Mucosa of descending colon (tissue), 3 donors: Measurements from ENCODE around the gene OR52E2. TPM values are rescaled to one million over a fixed set of nuclear protein-coding genes. Genes with fewer than 3 reads are reported as not detected.

ENCODE experiments used
- ATAC-seq: fragments of 200-7000 bp; cut with Tn5 transposase; one replicate; pipeline ENCODE4 v1.9.1; 2020; ENCODE audit warnings: mild to moderate bottlenecking, moderate library complexity
- DNase-seq, 3 donors: peaks; one replicate each; pipeline ENCODE4 v3.0.0-alpha.2; 2020
- H3K36me3 ChIP-seq: fragments of 200-600 bp; one replicate; pipeline ENCODE4 v1.8.0; 2021; ENCODE audit warnings: low read depth, mild to moderate bottlenecking
- H3K4me1 ChIP-seq: fragments of 200-600 bp; one replicate; pipeline ENCODE4 v1.8.0; 2021; ENCODE audit warnings: low read depth, mild to moderate bottlenecking
- H3K4me3 ChIP-seq: fragments of 200-600 bp; one replicate; pipeline ENCODE4 v1.8.0; 2021; ENCODE audit warnings: mild to moderate bottlenecking
- H3K9me3 ChIP-seq: fragments of 200-600 bp; one replicate; pipeline ENCODE4 v1.8.0; 2021; ENCODE audit warnings: mild to moderate bottlenecking
- intact Hi-C, 2 donors: fragments of 100-400 bp; cut with DNase I in 1 of 2; cut with micrococcal nuclease in 1 of 2; formaldehyde crosslinking; loops; one replicate each; pipeline versions ENCODE4 v1.11.0 to v1.11.1; 2022; cut with DNase I, micrococcal nuclease
- total RNA-seq, 3 donors: library from RNA; stranded (reverse); fragmentation: NEBNext Ultra II Directional in 2 of 3; extraction: Animal tissue kit (Norgen Biotek cat#: 25700) in 2 of 3; gene quantifications; one replicate each; pipeline versions ENCODE4 v1.2.1 to v1.2.4, GENCODE V29; 2021 to 2023
- TF ChIP-seq, protein P1 (sequence below): fragments of 200-600 bp; IDR thresholded peaks from one replicate; pipeline ENCODE4 v1.8.0; 2022; ENCODE audit warnings: antibody characterized with exemption, mild to moderate bottlenecking
- donor health status: DM: no; HTN: no; CAD: no; lungs with moderate emphysema.
- donor health status: DM: no; HTN: no; CAD: no.
- donor health status: DM: no; HTN: yes; CAD: no.

The OR52E2 gene
- total RNA-seq, 3 donors from 2014 or later = not detected

DNA sequence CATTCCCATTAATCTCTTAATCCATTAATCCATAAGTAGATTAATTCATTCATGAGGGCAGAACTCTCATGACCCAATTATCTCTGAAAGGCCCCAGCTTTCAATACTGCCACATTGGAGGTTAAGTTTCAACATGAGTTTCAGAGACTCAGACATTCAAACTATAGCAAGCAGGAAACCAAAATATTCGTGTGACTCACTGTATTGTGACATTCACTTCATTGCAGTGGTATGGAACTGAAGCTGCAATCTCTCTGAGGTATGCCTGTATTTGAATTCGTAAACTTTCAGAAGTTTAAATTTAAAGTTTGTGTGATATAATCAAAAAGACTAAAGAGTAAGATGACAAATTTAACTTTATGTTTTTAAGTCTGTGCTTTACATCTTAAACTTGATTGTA lies 16.0 kb downstream of the OR52E2 start:
- intact Hi-C loops = no loop called here
- no peak overlapping the region for H3K4me3 ChIP-seq
- H3K9me3 ChIP-seq = no peaks in the 10 kb centered on the region
- H3K4me1 ChIP-seq = no peaks in the 10 kb centered on the region
- DNase-seq = no peak
- no peaks in the 10 kb centered on the region for H3K36me3 ChIP-seq
- ATAC-seq = no peak
- TF ChIP-seq, protein P1, sequence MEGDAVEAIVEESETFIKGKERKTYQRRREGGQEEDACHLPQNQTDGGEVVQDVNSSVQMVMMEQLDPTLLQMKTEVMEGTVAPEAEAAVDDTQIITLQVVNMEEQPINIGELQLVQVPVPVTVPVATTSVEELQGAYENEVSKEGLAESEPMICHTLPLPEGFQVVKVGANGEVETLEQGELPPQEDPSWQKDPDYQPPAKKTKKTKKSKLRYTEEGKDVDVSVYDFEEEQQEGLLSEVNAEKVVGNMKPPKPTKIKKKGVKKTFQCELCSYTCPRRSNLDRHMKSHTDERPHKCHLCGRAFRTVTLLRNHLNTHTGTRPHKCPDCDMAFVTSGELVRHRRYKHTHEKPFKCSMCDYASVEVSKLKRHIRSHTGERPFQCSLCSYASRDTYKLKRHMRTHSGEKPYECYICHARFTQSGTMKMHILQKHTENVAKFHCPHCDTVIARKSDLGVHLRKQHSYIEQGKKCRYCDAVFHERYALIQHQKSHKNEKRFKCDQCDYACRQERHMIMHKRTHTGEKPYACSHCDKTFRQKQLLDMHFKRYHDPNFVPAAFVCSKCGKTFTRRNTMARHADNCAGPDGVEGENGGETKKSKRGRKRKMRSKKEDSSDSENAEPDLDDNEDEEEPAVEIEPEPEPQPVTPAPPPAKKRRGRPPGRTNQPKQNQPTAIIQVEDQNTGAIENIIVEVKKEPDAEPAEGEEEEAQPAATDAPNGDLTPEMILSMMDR = no peak

DNA sequence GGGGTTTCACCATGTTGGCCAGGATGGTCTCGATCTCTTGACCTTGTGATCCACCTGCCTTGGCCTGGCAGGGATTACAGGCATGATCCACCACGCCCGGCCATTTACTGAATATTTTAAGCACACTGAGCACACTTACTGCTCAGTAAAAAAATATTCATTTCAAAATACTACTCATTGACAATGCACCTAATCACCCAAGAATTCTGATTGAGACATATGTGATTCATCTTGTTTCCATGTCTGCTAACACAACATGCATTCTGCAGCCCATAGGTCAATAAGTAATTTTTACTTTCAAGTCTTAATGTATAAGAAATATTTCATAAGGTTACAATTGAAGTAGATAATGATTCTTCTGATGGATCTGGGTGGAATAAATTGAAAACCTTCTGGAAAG lies 17.3 kb downstream of the OR52E2 start:
- intact Hi-C loops = no loop called here
- TF ChIP-seq, protein P1 = no peak
- Histone ChIP-seq H3K36me3 (no peaks in the 10 kb centered on the region), H3K4me3 (no peak overlapping the region), H3K4me1 (no peaks in the 10 kb centered on the region), H3K9me3 (no peaks in the 10 kb centered on the region)
- ATAC-seq (no peak), DNase-seq (no peak)

DNA sequence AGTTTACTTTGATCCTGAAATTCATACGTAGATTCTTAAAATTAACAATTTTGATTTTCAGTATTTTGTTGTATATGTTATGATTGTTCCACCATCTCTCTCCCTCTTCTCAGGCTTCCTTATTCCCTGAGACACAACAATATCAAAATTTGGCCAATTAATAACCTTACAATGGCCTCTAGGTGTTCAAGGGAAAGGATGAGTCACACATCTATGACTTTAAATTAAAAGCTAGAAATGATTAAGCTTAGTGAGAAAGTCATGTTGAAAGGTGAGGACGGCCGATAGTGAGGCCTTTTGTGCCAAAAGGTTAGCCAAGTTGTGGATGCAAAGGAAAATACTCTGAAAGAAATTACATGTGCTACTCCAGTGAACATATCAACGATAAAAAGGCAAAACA lies 18.6 kb downstream of the OR52E2 start:
- TF ChIP-seq, protein P1 = no peak
- intact Hi-C loops = no loop called here
- Histone ChIP-seq H3K9me3 (no peaks in the 10 kb centered on the region), H3K4me1 (no peaks in the 10 kb centered on the region), H3K36me3 (no peaks in the 10 kb centered on the region), H3K4me3 (no peak overlapping the region)
- no peak for DNase-seq
- no peak for ATAC-seq

DNA sequence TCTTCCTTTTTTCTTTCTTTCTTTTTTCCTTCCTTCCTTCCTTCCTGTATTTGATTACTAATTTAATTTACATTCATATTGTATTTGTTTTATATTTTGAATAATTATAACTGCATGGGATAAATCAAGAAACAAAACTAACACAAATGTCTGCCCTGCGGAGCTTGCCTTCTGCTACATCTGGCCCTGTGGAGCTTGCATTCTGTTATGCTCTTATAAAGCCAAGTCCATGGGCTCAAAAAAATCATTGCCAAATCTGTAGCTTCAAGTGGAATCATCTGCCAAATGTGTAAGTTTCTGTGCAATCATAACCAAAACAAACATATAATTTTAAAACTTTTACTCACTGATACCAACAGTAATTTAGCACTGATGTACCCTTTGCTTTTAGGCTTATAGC lies 21.1 kb downstream of the OR52E2 start:
- no peaks in the 10 kb centered on the region for H3K36me3 ChIP-seq
- TF ChIP-seq, protein P1 = no peak
- no peak overlapping the region for H3K4me3 ChIP-seq
- ATAC-seq (no peak), DNase-seq (no peak)
- intact Hi-C loops = no loop called here
- H3K4me1 ChIP-seq = no peaks in the 10 kb centered on the region
- no peaks in the 10 kb centered on the region for H3K9me3 ChIP-seq

DNA sequence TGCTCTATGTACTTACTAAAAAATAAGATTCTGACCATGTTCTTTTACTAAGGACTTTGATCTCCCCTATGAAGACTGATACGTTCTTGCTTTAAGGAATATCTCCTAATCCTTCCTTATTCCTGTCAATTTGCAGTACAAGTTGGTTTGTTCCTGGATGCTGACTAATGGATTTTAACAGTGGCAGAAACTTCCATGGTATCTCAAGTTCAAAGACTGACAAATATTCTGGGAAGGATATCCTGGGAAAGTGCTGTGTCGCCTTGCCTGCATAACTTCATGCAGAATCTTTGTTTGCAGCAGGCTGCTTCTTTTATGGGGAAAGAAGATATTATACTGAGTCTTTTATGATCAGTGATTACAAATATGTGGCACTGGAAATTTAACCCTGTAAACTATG lies 21.5 kb downstream of the OR52E2 start:
- TF ChIP-seq, protein P1 = no peak
- H3K4me1 ChIP-seq = no peaks in the 10 kb centered on the region
- ATAC-seq (no peak), DNase-seq (no peak)
- no peak overlapping the region for H3K4me3 ChIP-seq
- H3K9me3 ChIP-seq = no peaks in the 10 kb centered on the region
- intact Hi-C loops = no loop called here
- H3K36me3 ChIP-seq = no peaks in the 10 kb centered on the region

DNA sequence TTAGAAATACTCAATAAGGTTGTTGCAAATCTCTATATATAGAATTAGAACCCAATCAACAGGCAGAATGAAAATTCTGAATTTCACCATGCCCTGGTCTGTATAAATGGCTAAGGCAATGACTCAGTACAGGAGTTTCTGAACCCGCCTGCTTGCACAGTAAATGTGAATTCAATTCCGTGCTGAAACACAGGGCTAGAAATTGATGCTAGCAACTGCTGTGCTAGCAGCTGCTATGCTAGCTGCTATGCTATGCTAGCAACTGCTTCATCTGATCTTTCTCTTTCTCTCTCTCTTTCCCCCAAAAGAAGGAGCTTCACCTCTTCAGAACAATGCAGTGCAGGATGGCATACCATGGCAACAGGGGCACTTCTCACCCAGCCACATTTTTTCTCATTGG lies 22.8 kb downstream of the OR52E2 start:
- Histone ChIP-seq H3K36me3 (no peaks in the 10 kb centered on the region), H3K9me3 (no peaks in the 10 kb centered on the region), H3K4me3 (no peak overlapping the region), H3K4me1 (no peaks in the 10 kb centered on the region)
- intact Hi-C loops = no loop called here
- DNase-seq (no peak), ATAC-seq (no peak)
- TF ChIP-seq, protein P1 = no peak
